Esophagus muscularis mucosa (tissue), 3 donors: ENCODE measurements around the gene KCTD16.

Experiments used
- POLR2A ChIP-seq: fragments of 450-650 bp; IDR thresholded peaks from one replicate; pipeline ENCODE4 v1.6.1; 2017; ENCODE audit warnings: antibody characterized with exemption, moderate library complexity, mild to moderate bottlenecking, low read depth
- TF ChIP-seq, protein P1 (sequence below), 3 experiments: fragments of 200-600 bp in 2 of 3; fragments of 450-650 bp in 1 of 3; sonication (generic) in 2 of 3; IDR thresholded peaks; one replicate each; pipeline ENCODE4 v1.5.1; 2017 to 2019; ENCODE audit warnings: antibody characterized with exemption in 3 of 3, mild to moderate bottlenecking in 2 of 3, moderate library complexity in 1 of 3

DNA sequence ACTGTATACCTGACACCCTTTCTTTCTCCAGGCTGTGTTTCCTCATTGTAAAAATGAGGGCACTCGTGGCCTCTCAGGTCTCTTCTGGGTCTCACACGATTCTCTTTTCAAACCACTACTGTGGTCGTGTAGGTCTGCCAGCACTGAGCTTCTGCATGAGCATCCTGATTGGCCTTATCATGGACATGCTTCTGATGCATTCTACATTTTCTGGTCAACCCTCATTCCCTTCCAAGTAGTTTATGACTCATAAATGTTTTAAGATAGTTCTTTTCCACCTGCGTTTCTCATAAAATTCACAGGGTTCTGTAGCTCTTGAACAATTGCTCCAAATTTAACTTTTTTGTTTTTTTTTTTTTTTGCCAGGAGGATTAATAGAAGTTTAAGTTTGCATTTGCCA is 294.8 kb downstream of the KCTD16 start:
- TF ChIP-seq, protein P1, sequence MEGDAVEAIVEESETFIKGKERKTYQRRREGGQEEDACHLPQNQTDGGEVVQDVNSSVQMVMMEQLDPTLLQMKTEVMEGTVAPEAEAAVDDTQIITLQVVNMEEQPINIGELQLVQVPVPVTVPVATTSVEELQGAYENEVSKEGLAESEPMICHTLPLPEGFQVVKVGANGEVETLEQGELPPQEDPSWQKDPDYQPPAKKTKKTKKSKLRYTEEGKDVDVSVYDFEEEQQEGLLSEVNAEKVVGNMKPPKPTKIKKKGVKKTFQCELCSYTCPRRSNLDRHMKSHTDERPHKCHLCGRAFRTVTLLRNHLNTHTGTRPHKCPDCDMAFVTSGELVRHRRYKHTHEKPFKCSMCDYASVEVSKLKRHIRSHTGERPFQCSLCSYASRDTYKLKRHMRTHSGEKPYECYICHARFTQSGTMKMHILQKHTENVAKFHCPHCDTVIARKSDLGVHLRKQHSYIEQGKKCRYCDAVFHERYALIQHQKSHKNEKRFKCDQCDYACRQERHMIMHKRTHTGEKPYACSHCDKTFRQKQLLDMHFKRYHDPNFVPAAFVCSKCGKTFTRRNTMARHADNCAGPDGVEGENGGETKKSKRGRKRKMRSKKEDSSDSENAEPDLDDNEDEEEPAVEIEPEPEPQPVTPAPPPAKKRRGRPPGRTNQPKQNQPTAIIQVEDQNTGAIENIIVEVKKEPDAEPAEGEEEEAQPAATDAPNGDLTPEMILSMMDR (IDR thresholded peaks at IDR 0.05) = no peak
- TF ChIP-seq POLR2A = no peak
